Stimulated activated CD8-positive, alpha-beta memory T cell treated with anti-CD3 and anti-CD28 coated beads, Interleukin-15, amount 100 ng/mL, for 48 hours (primary cell): ENCODE results near the gene ASXL1.
"Not testable (repeated sequence)": the region's sequence is repeated elsewhere in the genome, so short reads cannot be mapped to it uniquely, and the experiment has no call there.

ENCODE experiments used
- DNase-seq, 2 donors: peaks; one replicate each; pipeline ENCODE4 v3.0.0-alpha.2; 2020; ENCODE audit warnings: low read depth in 2 of 2

The ASXL1 gene

DNA sequence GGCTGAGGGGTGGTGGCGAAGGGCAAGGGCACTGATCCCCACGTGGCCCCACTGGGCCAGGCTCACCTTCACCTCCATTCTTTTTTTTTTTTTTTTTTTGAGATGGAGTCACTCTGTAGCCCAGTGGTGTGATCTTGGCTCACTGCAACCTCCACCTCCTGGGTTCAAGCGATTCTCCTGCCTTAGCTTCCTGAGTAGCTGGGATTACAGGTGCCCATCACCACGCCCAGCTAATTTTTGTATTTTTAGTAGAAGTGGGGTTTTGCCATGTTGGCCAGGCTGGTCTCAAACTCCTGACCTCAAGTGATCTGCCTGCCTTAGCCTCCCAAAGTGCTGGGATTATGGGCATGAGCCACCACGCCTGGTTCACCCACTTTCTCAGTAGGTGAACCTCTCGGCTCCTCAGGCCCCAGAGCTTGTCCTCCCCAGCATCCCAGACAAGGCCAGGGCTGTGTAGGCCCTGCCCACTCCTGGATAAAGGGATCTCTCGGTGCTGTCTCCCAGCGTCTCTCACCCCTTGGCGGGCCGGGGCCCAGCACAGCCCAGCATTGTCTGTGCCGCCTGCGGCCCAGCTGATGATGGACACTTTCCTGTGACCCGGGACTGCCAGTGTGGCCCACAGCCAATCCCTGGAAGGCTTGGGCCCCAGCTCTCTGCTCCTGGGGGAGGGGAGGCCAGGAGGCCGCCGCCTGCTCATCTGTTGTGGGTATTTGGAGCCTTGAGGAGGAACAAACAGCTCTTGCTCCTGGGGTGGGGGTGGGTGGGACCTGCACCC, 108.0 kb downstream of the ASXL1 start:
- not testable (repeated sequence) for DNase-seq

GRCh38 chr20:32466739-32467505, 108.8 kb downstream of the ASXL1 start:
- no peak for DNase-seq

- no peak for DNase-seq
Measured at GRCh38 chr20:32467506-32468312, 109.6 kb downstream of the ASXL1 start.

DNA sequence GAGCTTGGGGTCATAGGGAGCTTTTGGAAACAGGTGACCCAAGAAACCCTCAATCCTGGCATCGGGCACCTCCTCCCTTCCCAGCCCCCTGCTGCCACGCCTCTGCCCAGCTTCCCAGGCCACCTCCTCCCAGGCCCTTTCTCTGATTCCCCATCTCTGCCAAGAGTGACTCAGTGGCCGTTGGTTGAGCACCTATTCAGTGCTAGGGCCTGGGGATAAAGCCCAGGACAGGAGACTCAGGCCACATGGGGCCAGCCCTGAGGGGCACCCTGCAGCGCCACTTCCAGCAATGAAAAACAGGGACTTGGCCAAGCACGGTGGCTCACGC, 110.1 kb downstream of the ASXL1 start:
- DNase-seq = no peak

DNA sequence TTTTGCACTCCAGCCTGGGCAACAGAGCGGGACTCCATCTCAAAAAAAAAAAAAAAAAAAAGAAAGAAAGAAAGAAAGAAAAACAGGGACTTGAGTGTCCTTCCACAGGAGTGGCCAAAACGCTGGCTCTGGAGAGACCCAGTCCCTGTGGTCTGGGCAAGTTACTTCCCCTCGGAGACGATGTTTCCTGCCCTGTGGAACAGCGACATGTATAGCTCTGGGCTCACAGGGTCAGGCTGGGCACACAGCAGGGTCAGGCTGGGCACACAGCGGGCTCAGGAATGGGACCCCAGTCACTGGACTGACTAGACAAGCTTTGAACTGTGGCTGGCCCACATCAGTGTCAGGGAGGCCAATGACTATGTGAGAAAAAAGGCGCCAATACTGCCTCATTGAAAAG, 110.7 kb downstream of the ASXL1 start:
- DNase-seq = no peak

GRCh38 chr20:32470025-32470861, 112.1 kb downstream of the ASXL1 start:
- DNase-seq = no peak

- no peak for DNase-seq
Measured at GRCh38 chr20:32470940-32471339, 112.8 kb downstream of the ASXL1 start.

GRCh38 chr20:32472581-32473207, 114.6 kb downstream of the ASXL1 start:
- DNase-seq = no peak

DNA sequence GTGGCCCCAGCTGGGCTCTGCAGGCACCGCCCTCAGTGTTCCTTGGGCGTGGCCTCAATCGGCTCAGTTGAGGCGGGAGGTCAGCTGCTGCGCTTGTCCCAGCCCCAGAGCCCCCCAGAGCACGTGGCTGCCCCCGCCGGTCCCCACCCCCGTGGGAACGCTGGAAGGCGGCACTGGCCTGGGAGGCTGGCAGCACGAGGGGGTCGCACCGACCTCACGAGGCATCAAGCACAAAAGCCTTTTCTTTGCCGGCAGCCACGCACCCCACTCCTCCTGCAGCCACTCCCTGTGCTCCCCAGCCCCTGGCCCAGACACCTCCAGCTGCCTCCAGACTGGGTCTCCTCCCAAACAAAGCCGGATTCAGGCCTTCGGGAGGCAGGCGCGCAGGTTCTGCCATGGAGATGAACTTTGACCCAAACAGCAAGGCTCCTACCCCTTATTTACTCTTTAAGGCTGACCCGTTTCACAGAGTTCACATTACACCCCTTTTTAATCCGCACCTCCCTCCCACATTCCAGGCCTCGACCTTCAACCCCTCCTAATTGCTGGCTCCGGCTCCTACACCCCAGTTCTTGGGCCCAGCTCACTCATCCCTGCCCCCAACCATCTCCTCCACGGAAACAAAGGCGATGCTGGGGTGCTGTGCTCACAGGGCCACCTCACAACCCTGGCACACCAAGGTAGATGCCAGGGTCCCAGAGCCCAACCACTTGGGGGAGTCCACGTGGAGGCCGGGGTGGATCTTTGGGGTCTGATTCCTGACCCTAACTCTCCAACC, 115.3 kb downstream of the ASXL1 start:
- DNase-seq = no peak

DNA sequence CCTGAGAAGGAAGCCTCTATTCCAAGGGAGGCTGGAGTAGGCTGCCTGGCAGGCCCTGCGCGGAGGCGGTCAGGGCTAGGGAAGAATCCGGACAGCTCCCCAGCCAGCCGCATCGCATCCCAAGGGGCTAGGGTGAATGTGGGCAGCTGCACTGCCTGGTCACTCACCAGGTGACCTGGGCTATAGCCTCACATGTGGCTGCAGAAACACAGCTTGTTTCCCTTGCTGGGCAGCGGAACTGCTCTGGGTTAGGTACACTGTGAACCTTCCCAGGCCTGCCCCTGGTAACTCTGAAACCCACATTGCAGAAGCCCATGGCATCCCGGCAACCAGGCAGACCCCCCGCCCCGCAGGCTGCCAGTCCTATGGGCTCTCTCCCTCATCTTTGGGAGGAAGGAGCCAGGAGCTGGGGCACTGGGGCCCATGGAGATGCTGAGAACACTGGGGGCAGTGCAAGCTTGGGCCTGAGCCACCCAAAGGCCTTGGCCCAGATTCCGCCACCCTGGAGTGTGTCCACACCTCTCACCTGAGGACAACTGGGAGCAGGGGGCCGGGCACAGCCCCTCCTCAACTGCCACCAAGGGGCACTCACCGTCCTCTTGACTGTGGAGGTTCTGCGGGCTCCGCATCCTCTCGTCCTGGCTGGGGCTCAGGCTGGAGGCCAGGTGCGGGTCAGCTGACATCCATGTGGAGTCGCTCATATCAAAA, 116.0 kb downstream of the ASXL1 start:
- no peak for DNase-seq

- DNase-seq = no peak
Measured at GRCh38 chr20:32474717-32474966, 116.5 kb downstream of the ASXL1 start.

GRCh38 chr20:32474967-32475811, 117.1 kb downstream of the ASXL1 start:
- DNase-seq = no peak

- no peak for DNase-seq
Measured at GRCh38 chr20:32476684-32477593, 118.8 kb downstream of the ASXL1 start.

DNA sequence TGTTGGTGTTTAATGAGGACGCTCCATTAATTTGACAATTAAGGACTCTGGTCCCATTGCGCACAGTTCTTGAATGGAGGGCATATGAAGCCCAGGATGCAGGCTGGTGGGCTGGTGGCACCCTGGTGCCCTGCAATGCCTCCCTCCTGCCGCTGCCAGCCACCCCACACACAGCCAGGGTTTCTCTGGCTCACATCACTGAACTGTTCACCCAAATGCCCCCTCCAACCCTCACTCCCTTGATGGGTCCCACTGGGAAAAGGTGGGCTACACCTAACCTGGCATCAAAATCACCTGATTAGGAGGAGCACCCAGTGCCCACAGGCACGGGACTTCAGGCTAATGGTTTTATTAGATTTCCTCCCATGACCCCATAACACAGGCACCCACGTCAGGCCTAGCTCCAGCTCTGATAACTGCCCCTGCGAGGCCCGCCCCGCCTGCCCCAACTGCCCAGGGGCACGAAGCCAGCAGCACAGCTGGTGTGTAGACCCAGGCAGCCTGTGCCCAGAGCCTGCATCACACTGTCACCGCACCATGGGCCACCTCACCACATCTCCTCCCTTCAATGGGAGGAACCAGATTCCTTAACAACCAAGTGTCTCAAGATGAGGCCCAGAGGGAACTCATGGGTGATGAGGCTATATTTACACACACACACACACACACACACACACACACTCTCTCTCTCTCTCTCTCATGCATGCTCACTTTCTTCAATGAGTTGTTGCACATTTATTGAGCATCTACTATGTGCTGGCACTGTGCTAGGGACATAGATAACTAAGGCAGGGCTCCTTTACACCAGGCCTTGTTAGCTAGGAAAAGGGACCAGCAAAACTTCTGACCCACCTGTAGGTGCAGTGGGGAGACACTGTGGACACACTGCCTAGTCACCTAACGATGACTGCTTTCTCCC, 119.7 kb downstream of the ASXL1 start:
- no peak for DNase-seq

- no peak for DNase-seq
Measured at GRCh38 chr20:32478576-32478975, 120.4 kb downstream of the ASXL1 start.

GRCh38 chr20:32479012-32479411, 120.9 kb downstream of the ASXL1 start:
- DNase-seq = no peak

DNA sequence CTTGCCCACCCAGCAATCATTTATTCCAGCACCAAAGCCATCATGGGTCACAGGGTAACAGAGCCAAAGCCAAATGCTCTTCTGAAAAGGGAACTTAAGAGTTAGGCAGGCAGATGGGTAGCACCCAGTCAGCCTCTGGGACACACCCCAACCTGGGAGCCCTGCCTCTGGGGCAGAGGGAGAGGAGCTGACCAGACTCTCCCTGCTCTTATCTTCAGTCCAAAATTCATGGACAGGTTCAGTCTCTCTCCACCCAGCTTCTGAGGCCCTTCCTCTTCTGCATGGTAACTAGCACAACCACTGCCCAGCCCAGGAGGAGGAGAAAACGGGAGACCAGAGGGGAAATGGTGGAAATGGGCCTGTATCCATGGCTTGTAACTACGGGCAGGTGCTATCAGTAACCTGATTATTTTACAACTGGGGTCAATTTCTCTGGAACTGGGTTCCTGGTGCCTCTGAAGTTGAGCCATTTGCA, 121.6 kb downstream of the ASXL1 start:
- DNase-seq = no peak
